Raji (cell line): Measurements from ENCODE around the gene CPNE8.

Source experiments
- POLR2A ChIP-seq: IDR thresholded peaks from 2 replicates; pipeline ENCODE4 v1.6.1; 2011; ENCODE audit warnings: low read depth, low read length, control low read depth; ENCODE audit not compliant: insufficient read depth

CPNE8 gene

DNA sequence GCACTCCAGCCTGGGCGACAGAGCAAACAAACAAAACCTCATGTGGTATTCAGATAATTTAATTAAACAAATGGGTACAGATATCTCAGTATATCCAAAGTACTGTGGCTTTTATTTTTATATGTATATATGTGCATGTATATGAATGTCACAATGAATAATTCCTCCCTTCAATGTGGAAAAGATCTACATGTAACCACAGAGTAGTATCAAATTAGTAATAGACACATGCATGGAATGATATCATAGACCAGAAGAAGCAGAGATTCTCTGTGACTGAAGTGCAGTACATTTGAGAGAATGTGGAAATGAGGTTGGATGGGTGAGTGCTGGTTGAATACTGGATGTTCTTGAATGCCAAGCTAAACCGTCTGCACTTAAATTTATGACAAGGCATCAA lies 222.9 kb downstream of the CPNE8 start:
- TF ChIP-seq POLR2A = no peak

DNA sequence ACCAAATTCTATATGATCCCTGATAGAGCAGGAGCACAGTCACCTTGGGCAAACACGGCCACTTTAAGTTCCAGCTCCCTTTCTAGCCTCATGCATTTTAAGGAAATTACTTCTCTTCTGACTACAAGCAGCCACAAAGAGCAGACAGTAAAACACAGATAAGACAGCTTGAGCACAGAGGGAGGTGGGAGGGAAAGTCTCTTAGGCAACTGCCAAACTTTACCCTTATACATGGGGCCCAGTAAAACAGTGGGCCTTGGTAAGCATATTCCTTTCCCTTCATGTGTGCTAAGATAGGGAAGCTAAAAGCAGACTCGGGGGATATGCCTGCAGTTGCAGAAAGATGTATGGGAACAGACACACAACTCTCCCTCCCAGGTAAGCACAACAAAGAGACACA lies 235.9 kb downstream of the CPNE8 start:
- TF ChIP-seq POLR2A = no peak

DNA sequence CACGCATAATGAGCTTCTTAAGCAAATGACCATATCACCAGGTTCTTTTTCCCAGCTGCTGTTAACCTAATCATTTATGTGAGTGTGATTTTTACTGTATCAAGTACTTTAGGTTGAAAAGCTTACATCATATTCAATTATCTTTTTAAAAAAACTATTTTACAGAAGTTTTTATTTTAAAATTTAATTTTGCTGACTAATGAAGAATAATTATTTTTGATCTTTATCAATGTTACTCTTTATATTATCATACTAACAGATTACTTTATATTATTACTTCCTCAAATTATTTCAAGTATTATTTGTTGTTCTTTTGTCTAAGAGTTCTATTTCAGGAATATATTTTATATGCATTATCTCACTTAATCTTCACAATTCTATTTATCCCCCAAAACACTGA lies 236.3 kb downstream of the CPNE8 start:
- TF ChIP-seq POLR2A = no peak

DNA sequence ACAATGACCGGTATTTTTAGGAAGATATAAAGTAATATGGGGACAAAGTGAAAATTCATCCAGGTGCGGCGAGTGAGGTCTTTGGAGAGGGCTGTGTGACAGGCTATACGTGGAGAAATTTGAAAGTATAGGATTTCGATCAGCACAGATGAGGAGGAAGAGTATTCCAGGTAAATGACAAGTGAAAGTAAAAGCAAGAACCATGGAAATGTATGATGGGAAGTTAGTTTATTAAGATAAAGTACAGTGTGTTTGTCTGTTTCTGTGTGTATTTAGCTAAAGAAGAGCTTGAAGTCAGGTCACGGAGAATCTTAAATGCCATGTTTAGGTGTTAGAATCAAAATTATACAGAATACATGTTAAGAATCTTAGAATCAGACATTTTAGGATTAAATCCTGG lies 239.0 kb downstream of the CPNE8 start:
- TF ChIP-seq POLR2A = no peak

DNA sequence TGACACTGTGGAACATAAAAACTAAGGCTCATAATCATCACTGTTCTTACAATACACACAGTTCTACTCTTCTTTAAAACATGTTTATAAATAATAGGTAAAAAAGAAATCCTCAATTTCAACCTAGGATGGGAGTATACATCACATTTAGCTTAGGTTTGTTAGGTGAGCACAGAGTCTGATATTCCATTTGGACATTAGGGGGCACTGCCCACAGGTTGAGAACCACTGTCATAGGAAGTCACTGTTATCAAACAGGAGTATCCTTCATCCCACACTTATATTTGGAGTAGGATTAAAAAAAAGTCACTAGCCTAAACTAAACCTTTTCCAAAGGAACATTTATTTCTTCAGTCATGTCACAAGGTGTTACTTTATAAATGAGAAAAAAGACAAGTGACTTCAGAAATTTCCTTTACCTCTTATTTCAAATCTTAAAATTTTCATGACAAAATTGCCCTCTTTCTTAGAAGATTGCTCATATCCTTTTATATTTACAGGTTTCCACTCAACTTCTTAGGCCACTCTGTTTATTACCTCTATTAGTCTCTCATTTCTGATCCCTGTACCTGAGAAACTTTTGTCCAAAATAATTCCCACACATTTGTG lies 240.6 kb downstream of the CPNE8 start:
- TF ChIP-seq POLR2A = no peak

DNA sequence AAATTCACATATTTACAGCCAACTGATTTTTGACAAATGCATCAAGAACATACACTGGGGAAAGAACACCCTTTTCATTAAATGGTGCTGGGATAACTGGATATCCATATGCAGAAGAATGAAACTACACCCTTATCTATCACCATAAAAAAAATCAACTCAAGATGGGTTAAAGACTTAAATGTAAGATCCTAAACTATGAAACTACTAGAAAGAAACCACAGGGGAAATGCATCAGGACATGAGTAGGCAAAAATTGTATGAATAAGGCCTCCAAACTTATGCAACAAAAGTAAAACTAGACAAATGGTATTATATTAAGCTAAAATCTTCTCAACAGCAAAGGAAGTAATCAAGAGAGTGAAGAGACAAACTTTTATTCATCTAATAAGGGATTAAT lies 242.6 kb downstream of the CPNE8 start:
- TF ChIP-seq POLR2A = no peak

GRCh38 chr12:38653650-38654049 lies 251.7 kb downstream of the CPNE8 start:
- no peak for TF ChIP-seq POLR2A

DNA sequence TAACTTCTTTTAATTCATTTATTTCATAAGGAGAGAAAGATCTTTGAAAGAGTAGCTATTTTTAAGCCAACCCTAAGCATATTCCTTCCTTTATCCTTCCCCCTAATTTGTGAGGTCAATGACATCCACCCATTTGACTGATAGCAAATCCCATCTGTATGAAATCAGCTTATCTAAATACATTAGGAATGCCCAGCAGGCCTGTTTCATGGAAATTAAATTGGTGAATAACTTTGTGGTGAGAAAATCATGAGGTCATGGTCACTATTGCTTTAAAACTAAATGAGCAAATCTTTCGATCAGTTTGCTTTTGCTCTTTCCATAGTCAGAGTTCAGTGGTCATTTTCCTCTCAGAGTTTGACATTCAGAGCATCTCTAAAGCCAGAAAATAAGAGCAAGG lies 256.6 kb downstream of the CPNE8 start:
- TF ChIP-seq POLR2A = no peak

DNA sequence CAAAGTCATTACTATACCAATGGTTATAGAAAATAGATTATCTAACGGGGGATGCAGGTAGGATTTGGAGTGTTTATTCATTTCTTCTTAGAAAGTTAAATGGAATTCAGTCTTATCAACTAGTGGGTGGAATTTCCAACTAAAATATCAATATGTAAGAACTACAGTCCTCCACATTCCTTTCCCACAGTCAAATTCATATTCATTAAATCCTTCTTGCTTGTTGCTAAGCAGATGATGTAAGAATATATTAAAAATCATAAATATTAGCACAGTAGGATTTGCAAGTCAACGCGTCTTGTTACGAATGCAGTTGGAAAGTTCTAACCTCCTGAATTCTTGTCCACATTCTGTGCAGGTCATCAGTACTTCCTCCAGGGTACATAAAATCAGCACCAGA lies 259.2 kb downstream of the CPNE8 start:
- no peak for TF ChIP-seq POLR2A

GRCh38 chr12:38639625-38640024 lies 265.8 kb downstream of the CPNE8 start:
- no peak for TF ChIP-seq POLR2A

- no peak for TF ChIP-seq POLR2A
Observed at GRCh38 chr12:38638401-38638800, 267.0 kb downstream of the CPNE8 start.

DNA sequence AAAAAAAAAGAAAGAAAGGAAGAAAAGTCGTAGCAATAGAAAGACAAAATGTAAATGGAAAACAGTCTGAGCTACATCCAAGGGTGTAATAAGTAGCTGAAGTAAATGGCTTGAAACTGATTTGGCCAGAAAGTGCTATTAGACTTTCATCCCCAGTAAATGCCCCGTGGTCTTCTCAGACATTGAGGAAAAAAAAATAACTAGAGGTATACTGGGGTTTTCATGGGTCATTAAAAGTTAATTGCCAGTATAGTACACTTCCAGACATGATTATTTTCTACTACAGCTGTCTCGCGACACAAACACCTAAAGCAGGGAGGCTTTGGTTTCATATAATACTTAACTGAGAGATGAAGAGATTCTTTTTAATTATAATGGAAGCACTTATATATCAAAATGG lies 271.9 kb downstream of the CPNE8 start:
- TF ChIP-seq POLR2A = no peak

GRCh38 chr12:38629064-38629463 lies 276.3 kb downstream of the CPNE8 start:
- TF ChIP-seq POLR2A = no peak

- no peak for TF ChIP-seq POLR2A
Observed at GRCh38 chr12:38628288-38628687, 277.1 kb downstream of the CPNE8 start.

DNA sequence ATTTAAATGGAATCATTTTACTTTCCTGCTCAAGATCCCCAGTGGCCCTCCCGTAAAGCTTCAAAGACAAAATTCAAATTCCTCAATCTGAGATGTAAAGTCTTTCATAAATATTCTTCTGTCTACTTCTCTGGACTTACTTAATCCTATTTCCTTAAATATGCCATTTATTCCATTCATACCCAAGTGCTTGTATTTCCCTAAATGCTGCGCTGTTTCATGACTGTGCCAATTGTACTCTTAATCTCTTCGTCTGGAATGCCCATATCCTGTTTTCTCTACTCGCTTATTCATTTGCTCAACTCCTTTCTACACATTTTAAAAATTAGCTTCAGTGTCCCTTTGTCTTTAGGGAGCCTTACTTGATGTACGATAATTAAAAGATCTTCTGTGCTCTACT lies 280.1 kb downstream of the CPNE8 start:
- TF ChIP-seq POLR2A = no peak

GRCh38 chr12:38614171-38614570 lies 291.2 kb downstream of the CPNE8 start:
- no peak for TF ChIP-seq POLR2A

GRCh38 chr12:38610808-38611350 lies 294.5 kb downstream of the CPNE8 start:
- no peak for TF ChIP-seq POLR2A
